ENCODE results near the gene SGPP2. TPM values are rescaled to one million over a fixed set of nuclear protein-coding genes. Genes with fewer than 3 reads are reported as not detected.

SGPP2 gene
- total and polyA plus RNA-seq, 2 experiments from 2014 or later = 0.08 TPM; not detected in 1

DNA sequence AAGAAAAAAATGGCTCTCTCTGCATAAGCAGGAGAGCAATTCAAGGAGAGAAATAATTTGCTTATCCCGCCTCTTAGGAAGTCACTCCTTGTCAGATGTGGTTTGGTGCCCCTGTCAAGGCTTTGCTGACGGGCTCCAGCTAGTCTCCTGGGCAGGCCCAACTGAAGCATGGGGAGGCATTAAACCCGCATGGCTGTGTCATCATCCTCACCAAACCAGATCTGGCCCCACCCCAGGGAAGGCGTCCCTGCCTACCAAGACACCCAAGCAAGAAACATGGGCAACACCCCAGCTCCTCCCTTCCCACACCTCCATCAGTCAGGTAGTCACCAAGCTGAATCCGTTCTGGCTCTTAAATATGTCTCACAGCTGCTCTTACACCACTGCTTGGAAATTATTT lies 108.0 kb downstream of the SGPP2 start:
- Mint-ChIP-seq H3K4me3 (no peak overlapping the region), H3K9me3 (no peaks in the 10 kb centered on the region), H3K27ac (no peak overlapping the region), H3K36me3 (ENCODE audit: low read depth) (no peaks in the 10 kb centered on the region), H3K4me1 (no peaks in the 10 kb centered on the region), H3K27me3 (ENCODE audit: insufficient read depth, low read depth, poor library complexity) (peaks cover 8% of the 10 kb centered on the region)
- no peaks in the 10 kb centered on the region for H4K20me1 ChIP-seq (replicated peaks; ENCODE audit: insufficient read depth)
- no peak for TF ChIP-seq CREB1 (CRISPR knock-in tag; IDR thresholded peaks at IDR 0.05; ENCODE audit: low read depth)
- no peak for TF ChIP-seq ZNF331 (CRISPR knock-in tag; IDR thresholded peaks at IDR 0.05; ENCODE audit: low read depth)
- TF ChIP-seq, protein P1, sequence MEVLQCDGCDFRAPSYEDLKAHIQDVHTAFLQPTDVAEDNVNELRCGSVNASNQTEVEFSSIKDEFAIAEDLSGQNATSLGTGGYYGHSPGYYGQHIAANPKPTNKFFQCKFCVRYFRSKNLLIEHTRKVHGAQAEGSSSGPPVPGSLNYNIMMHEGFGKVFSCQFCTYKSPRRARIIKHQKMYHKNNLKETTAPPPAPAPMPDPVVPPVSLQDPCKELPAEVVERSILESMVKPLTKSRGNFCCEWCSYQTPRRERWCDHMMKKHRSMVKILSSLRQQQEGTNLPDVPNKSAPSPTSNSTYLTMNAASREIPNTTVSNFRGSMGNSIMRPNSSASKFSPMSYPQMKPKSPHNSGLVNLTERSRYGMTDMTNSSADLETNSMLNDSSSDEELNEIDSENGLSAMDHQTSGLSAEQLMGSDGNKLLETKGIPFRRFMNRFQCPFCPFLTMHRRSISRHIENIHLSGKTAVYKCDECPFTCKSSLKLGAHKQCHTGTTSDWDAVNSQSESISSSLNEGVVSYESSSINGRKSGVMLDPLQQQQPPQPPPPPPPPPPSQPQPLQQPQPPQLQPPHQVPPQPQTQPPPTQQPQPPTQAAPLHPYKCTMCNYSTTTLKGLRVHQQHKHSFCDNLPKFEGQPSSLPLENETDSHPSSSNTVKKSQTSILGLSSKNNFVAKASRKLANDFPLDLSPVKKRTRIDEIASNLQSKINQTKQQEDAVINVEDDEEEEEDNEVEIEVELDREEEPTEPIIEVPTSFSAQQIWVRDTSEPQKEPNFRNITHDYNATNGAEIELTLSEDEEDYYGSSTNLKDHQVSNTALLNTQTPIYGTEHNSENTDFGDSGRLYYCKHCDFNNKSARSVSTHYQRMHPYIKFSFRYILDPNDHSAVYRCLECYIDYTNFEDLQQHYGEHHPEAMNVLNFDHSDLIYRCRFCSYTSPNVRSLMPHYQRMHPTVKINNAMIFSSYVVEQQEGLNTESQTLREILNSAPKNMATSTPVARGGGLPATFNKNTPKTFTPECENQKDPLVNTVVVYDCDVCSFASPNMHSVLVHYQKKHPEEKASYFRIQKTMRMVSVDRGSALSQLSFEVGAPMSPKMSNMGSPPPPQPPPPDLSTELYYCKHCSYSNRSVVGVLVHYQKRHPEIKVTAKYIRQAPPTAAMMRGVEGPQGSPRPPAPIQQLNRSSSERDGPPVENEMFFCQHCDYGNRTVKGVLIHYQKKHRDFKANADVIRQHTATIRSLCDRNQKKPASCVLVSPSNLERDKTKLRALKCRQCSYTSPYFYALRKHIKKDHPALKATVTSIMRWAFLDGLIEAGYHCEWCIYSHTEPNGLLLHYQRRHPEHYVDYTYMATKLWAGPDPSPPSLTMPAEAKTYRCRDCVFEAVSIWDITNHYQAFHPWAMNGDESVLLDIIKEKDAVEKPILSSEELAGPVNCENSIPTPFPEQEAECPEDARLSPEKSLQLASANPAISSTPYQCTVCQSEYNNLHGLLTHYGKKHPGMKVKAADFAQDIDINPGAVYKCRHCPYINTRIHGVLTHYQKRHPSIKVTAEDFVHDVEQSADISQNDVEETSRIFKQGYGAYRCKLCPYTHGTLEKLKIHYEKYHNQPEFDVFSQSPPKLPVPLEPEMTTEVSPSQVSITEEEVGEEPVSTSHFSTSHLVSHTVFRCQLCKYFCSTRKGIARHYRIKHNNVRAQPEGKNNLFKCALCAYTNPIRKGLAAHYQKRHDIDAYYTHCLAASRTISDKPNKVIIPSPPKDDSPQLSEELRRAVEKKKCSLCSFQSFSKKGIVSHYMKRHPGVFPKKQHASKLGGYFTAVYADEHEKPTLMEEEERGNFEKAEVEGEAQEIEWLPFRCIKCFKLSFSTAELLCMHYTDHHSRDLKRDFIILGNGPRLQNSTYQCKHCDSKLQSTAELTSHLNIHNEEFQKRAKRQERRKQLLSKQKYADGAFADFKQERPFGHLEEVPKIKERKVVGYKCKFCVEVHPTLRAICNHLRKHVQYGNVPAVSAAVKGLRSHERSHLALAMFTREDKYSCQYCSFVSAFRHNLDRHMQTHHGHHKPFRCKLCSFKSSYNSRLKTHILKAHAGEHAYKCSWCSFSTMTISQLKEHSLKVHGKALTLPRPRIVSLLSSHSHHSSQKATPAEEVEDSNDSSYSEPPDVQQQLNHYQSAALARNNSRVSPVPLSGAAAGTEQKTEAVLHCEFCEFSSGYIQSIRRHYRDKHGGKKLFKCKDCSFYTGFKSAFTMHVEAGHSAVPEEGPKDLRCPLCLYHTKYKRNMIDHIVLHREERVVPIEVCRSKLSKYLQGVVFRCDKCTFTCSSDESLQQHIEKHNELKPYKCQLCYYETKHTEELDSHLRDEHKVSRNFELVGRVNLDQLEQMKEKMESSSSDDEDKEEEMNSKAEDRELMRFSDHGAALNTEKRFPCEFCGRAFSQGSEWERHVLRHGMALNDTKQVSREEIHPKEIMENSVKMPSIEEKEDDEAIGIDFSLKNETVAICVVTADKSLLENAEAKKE (CRISPR knock-in tag; IDR thresholded peaks at IDR 0.05) = no peak
- TF ChIP-seq ZNF114 (CRISPR knock-in tag; IDR thresholded peaks at IDR 0.05) = no peak
- no peak for TF ChIP-seq EZH2 (IDR thresholded peaks at IDR 0.05; ENCODE audit: low read depth, unreplicated experiment)
- TF ChIP-seq, protein P2, sequence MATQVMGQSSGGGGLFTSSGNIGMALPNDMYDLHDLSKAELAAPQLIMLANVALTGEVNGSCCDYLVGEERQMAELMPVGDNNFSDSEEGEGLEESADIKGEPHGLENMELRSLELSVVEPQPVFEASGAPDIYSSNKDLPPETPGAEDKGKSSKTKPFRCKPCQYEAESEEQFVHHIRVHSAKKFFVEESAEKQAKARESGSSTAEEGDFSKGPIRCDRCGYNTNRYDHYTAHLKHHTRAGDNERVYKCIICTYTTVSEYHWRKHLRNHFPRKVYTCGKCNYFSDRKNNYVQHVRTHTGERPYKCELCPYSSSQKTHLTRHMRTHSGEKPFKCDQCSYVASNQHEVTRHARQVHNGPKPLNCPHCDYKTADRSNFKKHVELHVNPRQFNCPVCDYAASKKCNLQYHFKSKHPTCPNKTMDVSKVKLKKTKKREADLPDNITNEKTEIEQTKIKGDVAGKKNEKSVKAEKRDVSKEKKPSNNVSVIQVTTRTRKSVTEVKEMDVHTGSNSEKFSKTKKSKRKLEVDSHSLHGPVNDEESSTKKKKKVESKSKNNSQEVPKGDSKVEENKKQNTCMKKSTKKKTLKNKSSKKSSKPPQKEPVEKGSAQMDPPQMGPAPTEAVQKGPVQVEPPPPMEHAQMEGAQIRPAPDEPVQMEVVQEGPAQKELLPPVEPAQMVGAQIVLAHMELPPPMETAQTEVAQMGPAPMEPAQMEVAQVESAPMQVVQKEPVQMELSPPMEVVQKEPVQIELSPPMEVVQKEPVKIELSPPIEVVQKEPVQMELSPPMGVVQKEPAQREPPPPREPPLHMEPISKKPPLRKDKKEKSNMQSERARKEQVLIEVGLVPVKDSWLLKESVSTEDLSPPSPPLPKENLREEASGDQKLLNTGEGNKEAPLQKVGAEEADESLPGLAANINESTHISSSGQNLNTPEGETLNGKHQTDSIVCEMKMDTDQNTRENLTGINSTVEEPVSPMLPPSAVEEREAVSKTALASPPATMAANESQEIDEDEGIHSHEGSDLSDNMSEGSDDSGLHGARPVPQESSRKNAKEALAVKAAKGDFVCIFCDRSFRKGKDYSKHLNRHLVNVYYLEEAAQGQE (IDR thresholded peaks at IDR 0.05; ENCODE audit: unreplicated experiment) = no peak
- TF ChIP-seq NANOG (IDR thresholded peaks at IDR 0.05; ENCODE audit: borderline replicate concordance) = no peak
- TF ChIP-seq EZH2phosphoT487 (IDR thresholded peaks at IDR 0.05; ENCODE audit: unreplicated experiment) = no peak
- TF ChIP-seq CTCF (conservative IDR thresholded peaks at IDR 0.05; ENCODE audit: low read depth in 2 of 2) = no peak
- no peaks in the 10 kb centered on the region for H3K9me2 ChIP-seq (ENCODE audit: insufficient read depth)
- no peak overlapping the region for H3K4me2 ChIP-seq
- DNase-seq (ENCODE audit: low spot score) (no peak), ATAC-seq (no peak)
- no peak overlapping the region for H2AFZ ChIP-seq
- H3K36me3 ChIP-seq (ENCODE audit: insufficient read depth) = no peaks in the 10 kb centered on the region
- no peaks in the 10 kb centered on the region for H3K27me3 ChIP-seq (ENCODE audit: insufficient read depth)
- H3K4me3 ChIP-seq = no peak overlapping the region
- H3F3A ChIP-seq (replicated peaks; ENCODE audit: low read depth) = no peaks in the 10 kb centered on the region
- no peak overlapping the region for H3K27ac ChIP-seq (ENCODE audit: low read depth)
- no peaks in the 10 kb centered on the region for H3K4me1 ChIP-seq (ENCODE audit: insufficient read depth)
- H3K79me2 ChIP-seq (replicated peaks; ENCODE audit: insufficient read depth) = no peaks in the 10 kb centered on the region
